MM.1S (cell line): ENCODE measurements around the gene TRIM74.
"Not testable (repeated sequence)": the region's sequence is repeated elsewhere in the genome, so short reads cannot be mapped to it uniquely, and the experiment has no call there.

Experiments used
- CTCF ChIP-seq: fragments of 300-600 bp; sonication (generic); IDR thresholded peaks from 2 replicates; pipeline ENCODE4 v1.5.1; 2016; ENCODE audit warnings: antibody characterized with exemption, low read length, mixed read lengths
- EZH2phosphoT487 ChIP-seq: fragments of 300-600 bp; sonication (generic); IDR thresholded peaks from 2 replicates; pipeline ENCODE4 v1.6.1; 2018; ENCODE audit warnings: antibody characterized with exemption, low read length

GRCh38 chr7:72913750-72914149, 55.5 kb downstream of the TRIM74 start:
- not testable (repeated sequence) for TF ChIP-seq CTCF, EZH2phosphoT487
